ENCODE data around the gene IDE.

DNA sequence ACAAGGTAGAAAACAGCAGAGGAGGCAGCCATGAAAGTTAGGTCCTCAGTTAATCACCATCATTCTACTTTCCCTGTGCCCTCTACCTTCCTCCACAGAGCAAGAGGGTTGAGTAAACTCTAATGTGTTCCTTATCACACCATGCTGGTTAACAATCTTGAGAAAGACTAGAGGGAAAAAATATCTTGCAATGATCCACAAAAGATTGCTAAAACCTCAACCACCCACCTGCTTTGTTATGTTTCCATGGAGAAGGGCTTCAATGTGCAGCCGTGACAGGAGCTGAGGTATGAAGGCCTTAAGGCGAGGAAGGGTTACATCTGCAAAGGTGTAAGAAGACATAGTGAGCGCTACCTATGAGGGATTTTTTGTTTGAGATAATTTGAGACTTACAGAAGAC, 103.9 kb downstream of the IDE start:
- TF ChIP-seq, protein P1, sequence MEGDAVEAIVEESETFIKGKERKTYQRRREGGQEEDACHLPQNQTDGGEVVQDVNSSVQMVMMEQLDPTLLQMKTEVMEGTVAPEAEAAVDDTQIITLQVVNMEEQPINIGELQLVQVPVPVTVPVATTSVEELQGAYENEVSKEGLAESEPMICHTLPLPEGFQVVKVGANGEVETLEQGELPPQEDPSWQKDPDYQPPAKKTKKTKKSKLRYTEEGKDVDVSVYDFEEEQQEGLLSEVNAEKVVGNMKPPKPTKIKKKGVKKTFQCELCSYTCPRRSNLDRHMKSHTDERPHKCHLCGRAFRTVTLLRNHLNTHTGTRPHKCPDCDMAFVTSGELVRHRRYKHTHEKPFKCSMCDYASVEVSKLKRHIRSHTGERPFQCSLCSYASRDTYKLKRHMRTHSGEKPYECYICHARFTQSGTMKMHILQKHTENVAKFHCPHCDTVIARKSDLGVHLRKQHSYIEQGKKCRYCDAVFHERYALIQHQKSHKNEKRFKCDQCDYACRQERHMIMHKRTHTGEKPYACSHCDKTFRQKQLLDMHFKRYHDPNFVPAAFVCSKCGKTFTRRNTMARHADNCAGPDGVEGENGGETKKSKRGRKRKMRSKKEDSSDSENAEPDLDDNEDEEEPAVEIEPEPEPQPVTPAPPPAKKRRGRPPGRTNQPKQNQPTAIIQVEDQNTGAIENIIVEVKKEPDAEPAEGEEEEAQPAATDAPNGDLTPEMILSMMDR (IDR thresholded peaks at IDR 0.05) = no peak
- TF ChIP-seq EZH2 (IDR thresholded peaks at IDR 0.05; ENCODE audit: borderline replicate concordance, insufficient read depth, low read depth, low read length, poor library complexity, severe bottlenecking) = no peak
